GM18873 (cell line): Measurements from ENCODE around the gene PTPRB.
"Not testable (repeated sequence)": the region's sequence is repeated elsewhere in the genome, so short reads cannot be mapped to it uniquely, and the experiment has no call there.

Source experiments
- ATAC-seq: cut with Tn5 transposase; IDR thresholded peaks from one replicate; pipeline ENCODE4 v1.9.1; 2021; ENCODE audit warnings: mild to moderate bottlenecking, moderate library complexity, moderate number of reproducible peaks; ENCODE audit not compliant: unreplicated experiment, low FRiP score

PTPRB gene

GRCh38 chr12:70550180-70550577 lies 87.0 kb downstream of the PTPRB start:
- no peak for ATAC-seq

- ATAC-seq, result no peak
Observed at GRCh38 chr12:70549340-70550179, 87.7 kb downstream of the PTPRB start.

GRCh38 chr12:70543444-70543843 lies 93.8 kb downstream of the PTPRB start:
- no peak for ATAC-seq

GRCh38 chr12:70540996-70541395 lies 96.2 kb downstream of the PTPRB start:
- no peak for ATAC-seq

- ATAC-seq, result no peak
Observed at GRCh38 chr12:70536650-70537049, 100.6 kb downstream of the PTPRB start.

- ATAC-seq, result no peak
Observed at GRCh38 chr12:70535896-70536374, 101.3 kb downstream of the PTPRB start.

GRCh38 chr12:70534466-70534865 lies 102.8 kb downstream of the PTPRB start:
- ATAC-seq, result no peak

GRCh38 chr12:70529647-70530046 lies 107.6 kb downstream of the PTPRB start:
- no peak for ATAC-seq

GRCh38 chr12:70520847-70521246 lies 116.4 kb downstream of the PTPRB start:
- ATAC-seq, result no peak

GRCh38 chr12:70513426-70513825 lies 123.8 kb downstream of the PTPRB start:
- no peak for ATAC-seq

GRCh38 chr12:70508178-70508577 lies 129.1 kb downstream of the PTPRB start:
- ATAC-seq, result no peak

- ATAC-seq, result no peak
Observed at GRCh38 chr12:70507442-70507841, 129.8 kb downstream of the PTPRB start.

- ATAC-seq, result no peak
Observed at GRCh38 chr12:70497508-70497907, 139.7 kb downstream of the PTPRB start.

GRCh38 chr12:70492904-70493303 lies 144.3 kb downstream of the PTPRB start:
- not testable (repeated sequence) for ATAC-seq

GRCh38 chr12:70490928-70491327 lies 146.3 kb downstream of the PTPRB start:
- ATAC-seq, result not testable (repeated sequence)

- ATAC-seq, result no peak
Observed at GRCh38 chr12:70487440-70487839, 149.8 kb downstream of the PTPRB start.

GRCh38 chr12:70486588-70486987 lies 150.6 kb downstream of the PTPRB start:
- no peak for ATAC-seq

- no peak for ATAC-seq
Observed at GRCh38 chr12:70485704-70486103, 151.5 kb downstream of the PTPRB start.

- no peak for ATAC-seq
Observed at GRCh38 chr12:70484464-70484863, 152.8 kb downstream of the PTPRB start.

GRCh38 chr12:70482764-70483163 lies 154.5 kb downstream of the PTPRB start:
- ATAC-seq, result no peak

- ATAC-seq, result no peak
Observed at GRCh38 chr12:70469221-70469820, 167.9 kb downstream of the PTPRB start.

GRCh38 chr12:70468741-70469140 lies 168.5 kb downstream of the PTPRB start:
- ATAC-seq, result no peak
